CD4-positive, CD25-positive, alpha-beta regulatory T cell (primary cell): ENCODE data around the gene LRRC57. TPM values are rescaled to one million over a fixed set of nuclear protein-coding genes. Genes with fewer than 3 reads are reported as not detected.

Source experiments
- ATAC-seq, 2 donors: fragments of 150-1000 bp; cut with Tn5 transposase; one replicate each; pipeline ENCODE4 v1.10.0; 2021; ENCODE audit warnings: low read depth in 2 of 2, moderate number of reproducible peaks in 2 of 2, moderate library complexity in 1 of 2
- DNase-seq, 3 donors: peaks; one replicate each; pipeline versions ENCODE4 v3.0.0 to v3.0.0-alpha.2; 2012 to 2022; ENCODE audit warnings: mixed read lengths in 1 of 3
- H3K27ac ChIP-seq: one replicate; pipeline ENCODE4 v1.7.0; 2013; ENCODE audit warnings: mild to moderate bottlenecking, low read length; ENCODE audit not compliant: insufficient read depth, poor library complexity, severe bottlenecking
- H3K27me3 ChIP-seq: one replicate; pipeline ENCODE4 v1.7.0; 2013; ENCODE audit warnings: low read length; ENCODE audit not compliant: control insufficient read depth, insufficient read depth
- H3K36me3 ChIP-seq: one replicate; pipeline ENCODE4 v1.7.0; 2013; ENCODE audit warnings: mild to moderate bottlenecking, low read length, moderate library complexity; ENCODE audit not compliant: control insufficient read depth, insufficient read depth
- H3K4me1 ChIP-seq: 2 replicates; pipeline ENCODE4 v1.7.0; 2013; ENCODE audit warnings: mild to moderate bottlenecking, low read length; ENCODE audit not compliant: insufficient read depth, control insufficient read depth, poor library complexity, severe bottlenecking
- H3K4me3 ChIP-seq: one replicate; pipeline ENCODE4 v1.7.0; 2013; ENCODE audit warnings: low read depth, mild to moderate bottlenecking, low read length, moderate library complexity
- H3K9me3 ChIP-seq, 2 experiments: 1 replicate in 1 of 2; 2 replicates in 1 of 2; pipeline ENCODE4 v1.7.0; 2013; ENCODE audit warnings: low read length in 2 of 2, mild to moderate bottlenecking in 1 of 2, moderate library complexity in 1 of 2; ENCODE audit not compliant: control insufficient read depth in 2 of 2
- H3K27ac Mint-ChIP-seq, 3 donors: one replicate each; pipeline ENCODE4 v1.8.0; 2020 to 2022; ENCODE audit warnings: mild to moderate bottlenecking in 3 of 3, mixed read lengths in 3 of 3, moderate library complexity in 2 of 3
- H3K27me3 Mint-ChIP-seq: one replicate; pipeline ENCODE4 v1.8.0; 2022; ENCODE audit warnings: mild to moderate bottlenecking, mixed read lengths
- H3K36me3 Mint-ChIP-seq: one replicate; pipeline ENCODE4 v1.8.0; 2020; ENCODE audit warnings: mixed read lengths
- H3K4me1 Mint-ChIP-seq, 4 donors: one replicate each; pipeline ENCODE4 v1.8.0; 2020 to 2022; ENCODE audit warnings: mixed read lengths in 4 of 4, mild to moderate bottlenecking in 1 of 4
- H3K4me3 Mint-ChIP-seq, 4 donors: one replicate each; pipeline ENCODE4 v1.8.0; 2020 to 2022; ENCODE audit warnings: mild to moderate bottlenecking in 4 of 4, mixed read lengths in 4 of 4, moderate library complexity in 3 of 4
- H3K9me3 Mint-ChIP-seq, 7 donors: one replicate each; pipeline ENCODE4 v1.8.0; 2020 to 2022; ENCODE audit warnings: mixed read lengths in 7 of 7, mild to moderate bottlenecking in 3 of 7, moderate library complexity in 2 of 7
- polyA plus RNA-seq, 4 donors: library from polyadenylated mRNA; unstranded; fragments of 300-500 nt; fragmentation: Illumina TruSeq; gene quantifications; one replicate each; pipeline ENCODE4 v1.2.3, GENCODE V29; 2021
- total RNA-seq: library from RNA; stranded (reverse); gene quantifications from one replicate; pipeline ENCODE4 v1.2.3, GENCODE V29; 2022

The LRRC57 gene
- total RNA-seq (36.0 TPM), polyA plus RNA-seq (10 to 100 TPM in 1 of 4 donors, 1 to 10 TPM in 3; 5.8 to 11.6 (median 7.3) TPM)

GRCh38 chr15:42548249-42549031 lies at the start of gene LRRC57, which contains the start of gene HAUS2:
Gene LRRC57 (minus strand): TSS chr15:42548793. CDS start chr15:42548434, 359 bp downstream.
Gene HAUS2 (plus strand): TSS chr15:42548838. CDS start chr15:42548873, 35 bp downstream.
- Histone ChIP-seq H3K4me1 (peaks cover 62% of the 10 kb centered on the region), H3K9me3 (no peaks in the 10 kb centered on the region), H3K4me3 (peak within 1 kb of the TSS; percentile 99), H3K27me3 (no peaks in the 10 kb centered on the region), H3K27ac (peak within 1 kb of the TSS; percentile 82), H3K36me3 (peaks cover 14% of the 10 kb centered on the region)
- peaks cover 27 to 79% (median 57%) of the 10 kb centered on the region in 4 donors for H3K4me1 Mint-ChIP-seq
- H3K4me3 Mint-ChIP-seq: peak within 1 kb of the TSS; percentile 89 to 95 (median 92)
- peak within 1 kb of the TSS; percentile 98 to 100 (median 100) for H3K27ac Mint-ChIP-seq
- peaks cover 4% of the 10 kb centered on the region for H3K27me3 Mint-ChIP-seq
- peaks cover 15% of the 10 kb centered on the region for H3K36me3 Mint-ChIP-seq
- H3K9me3 Mint-ChIP-seq: no peaks in the 10 kb centered on the region
- DNase-seq (peak; percentile 86 to 89 (median 88)), ATAC-seq (peak; percentile 84 to 86)

DNA sequence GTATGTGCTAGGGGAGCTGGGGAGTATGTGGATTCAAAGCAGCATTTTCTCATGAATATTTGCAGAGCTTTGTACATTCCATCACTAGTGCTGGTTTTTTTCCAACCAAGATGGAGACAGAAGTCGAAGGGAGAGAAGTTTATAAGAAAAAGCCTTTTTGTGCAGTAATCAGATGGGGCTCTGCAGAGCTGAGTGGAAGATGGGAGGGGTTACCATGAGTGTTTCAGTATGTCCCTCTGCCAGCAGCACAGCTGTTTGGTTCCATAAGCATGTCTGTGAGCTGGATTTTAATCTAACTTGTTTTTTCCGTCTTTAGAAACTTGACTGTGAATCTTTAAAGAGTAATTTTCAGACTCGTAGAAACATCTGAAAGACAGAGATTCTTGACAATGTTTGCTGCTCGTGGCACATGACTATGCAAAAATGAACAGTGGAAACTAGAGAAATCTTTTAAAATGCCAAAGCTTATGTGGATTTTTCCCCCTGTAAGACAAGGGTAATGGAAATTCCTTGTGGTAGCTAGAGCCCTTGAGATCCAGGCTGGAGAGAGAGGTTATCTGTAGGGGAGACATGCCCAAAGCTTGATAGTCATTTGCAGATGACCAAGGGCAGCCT lies 47.1 kb upstream of the LRRC57 start:
- Histone ChIP-seq H3K27me3 (no peaks in the 10 kb centered on the region), H3K4me1 (no peaks in the 10 kb centered on the region), H3K27ac (no peak overlapping the region), H3K4me3 (no peak overlapping the region), H3K9me3 (no peaks in the 10 kb centered on the region), H3K36me3 (no peaks in the 10 kb centered on the region)
- DNase-seq: no peak
- Mint-ChIP-seq H3K9me3 (no peaks in the 10 kb centered on the region), H3K4me3 (no peak overlapping the region), H3K4me1 (peaks cover 0 to 2% (median 0%) of the 10 kb centered on the region in 4 donors), H3K27ac (no peak overlapping the region), H3K36me3 (peaks cover 16% of the 10 kb centered on the region), H3K27me3 (no peaks in the 10 kb centered on the region)
- no peak for ATAC-seq

DNA sequence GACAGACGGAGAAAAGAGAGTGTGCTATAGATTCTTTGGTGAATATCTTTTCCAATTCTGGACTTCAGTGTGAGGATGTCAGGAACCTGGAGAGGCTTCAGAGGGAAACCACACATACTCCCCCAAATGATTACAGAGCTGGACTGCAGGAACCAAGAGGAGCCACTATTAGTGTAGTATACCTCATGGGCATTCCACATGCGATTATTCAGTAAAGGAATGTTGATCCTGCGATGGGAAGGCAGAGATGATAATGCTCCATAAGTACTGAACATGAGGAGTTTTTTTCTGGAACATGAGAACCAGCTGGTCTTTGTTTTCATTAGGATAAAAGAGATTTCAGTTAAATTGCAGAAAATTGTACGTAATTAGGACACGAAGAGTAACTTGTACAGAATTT lies 45.5 kb upstream of the LRRC57 start:
- Mint-ChIP-seq H3K4me3 (no peak overlapping the region), H3K27ac (no peak overlapping the region), H3K27me3 (no peaks in the 10 kb centered on the region), H3K4me1 (peaks cover 0 to 2% (median 0%) of the 10 kb centered on the region in 4 donors), H3K36me3 (peaks cover 17% of the 10 kb centered on the region), H3K9me3 (no peaks in the 10 kb centered on the region)
- DNase-seq (no peak), ATAC-seq (no peak)
- Histone ChIP-seq H3K27me3 (no peaks in the 10 kb centered on the region), H3K4me3 (no peak overlapping the region), H3K36me3 (no peaks in the 10 kb centered on the region), H3K27ac (no peak overlapping the region), H3K4me1 (no peaks in the 10 kb centered on the region), H3K9me3 (no peaks in the 10 kb centered on the region)

- Histone ChIP-seq H3K4me1 (no peaks in the 10 kb centered on the region), H3K36me3 (no peaks in the 10 kb centered on the region), H3K9me3 (no peaks in the 10 kb centered on the region), H3K4me3 (no peak overlapping the region), H3K27ac (no peak overlapping the region), H3K27me3 (no peaks in the 10 kb centered on the region)
- H3K4me3 Mint-ChIP-seq: no peak overlapping the region
- no peak for ATAC-seq
- no peak overlapping the region for H3K27ac Mint-ChIP-seq
- H3K27me3 Mint-ChIP-seq: no peaks in the 10 kb centered on the region
- peaks cover 0 to 2% (median 0%) of the 10 kb centered on the region in 4 donors for H3K4me1 Mint-ChIP-seq
- peaks cover 20% of the 10 kb centered on the region for H3K36me3 Mint-ChIP-seq
- H3K9me3 Mint-ChIP-seq: no peaks in the 10 kb centered on the region
- no peak for DNase-seq
These were observed 44.5 kb upstream of the LRRC57 start for GRCh38 chr15:42593143-42593542.

DNA sequence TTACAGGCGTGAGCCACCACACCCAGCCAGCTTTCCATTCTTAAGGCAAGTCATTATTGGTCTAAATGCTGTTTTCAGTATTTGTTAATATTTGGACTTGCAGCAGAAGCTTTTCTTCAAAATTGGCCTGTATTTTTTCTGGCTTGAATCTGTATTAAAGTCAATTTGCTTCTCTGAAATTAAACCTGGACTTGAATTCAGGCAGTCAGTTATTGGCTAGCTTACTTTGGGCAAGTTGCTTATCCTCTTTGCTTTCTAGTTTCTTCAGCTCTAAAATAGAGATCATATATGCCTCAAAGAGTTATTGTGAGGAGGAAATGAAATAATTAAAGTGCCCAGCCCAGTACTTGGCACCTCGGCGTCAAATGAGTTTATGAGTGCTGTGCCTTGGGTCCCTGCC lies 44.1 kb upstream of the LRRC57 start:
- Histone ChIP-seq H3K27ac (no peak overlapping the region), H3K27me3 (no peaks in the 10 kb centered on the region), H3K4me1 (no peaks in the 10 kb centered on the region), H3K4me3 (no peak overlapping the region), H3K9me3 (no peaks in the 10 kb centered on the region), H3K36me3 (no peaks in the 10 kb centered on the region)
- peaks cover 24% of the 10 kb centered on the region for H3K36me3 Mint-ChIP-seq
- DNase-seq (no peak), ATAC-seq (no peak)
- H3K4me1 Mint-ChIP-seq: peaks cover 0 to 2% (median 0%) of the 10 kb centered on the region in 4 donors
- no peaks in the 10 kb centered on the region for H3K9me3 Mint-ChIP-seq
- no peak overlapping the region for H3K4me3 Mint-ChIP-seq
- no peak overlapping the region for H3K27ac Mint-ChIP-seq
- H3K27me3 Mint-ChIP-seq: no peaks in the 10 kb centered on the region

- no peaks in the 10 kb centered on the region for H3K9me3 ChIP-seq
- peaks cover 24% of the 10 kb centered on the region for H3K36me3 Mint-ChIP-seq
- DNase-seq (no peak), ATAC-seq (no peak)
- peaks cover 0 to 2% (median 0%) of the 10 kb centered on the region in 4 donors for H3K4me1 Mint-ChIP-seq
- no peak overlapping the region for H3K4me3 Mint-ChIP-seq
- no peaks in the 10 kb centered on the region for H3K27me3 ChIP-seq
- H3K27me3 Mint-ChIP-seq: no peaks in the 10 kb centered on the region
- H3K4me3 ChIP-seq: no peak overlapping the region
- no peak overlapping the region for H3K27ac ChIP-seq
- H3K4me1 ChIP-seq: no peaks in the 10 kb centered on the region
- no peak overlapping the region for H3K27ac Mint-ChIP-seq
- H3K36me3 ChIP-seq: no peaks in the 10 kb centered on the region
- H3K9me3 Mint-ChIP-seq: no peaks in the 10 kb centered on the region
These were observed 42.8 kb upstream of the LRRC57 start for GRCh38 chr15:42591238-42591934.

- Mint-ChIP-seq H3K27ac (no peak overlapping the region), H3K4me3 (no peak overlapping the region), H3K27me3 (no peaks in the 10 kb centered on the region), H3K4me1 (peaks cover 0 to 2% (median 0%) of the 10 kb centered on the region in 4 donors), H3K36me3 (peaks cover 30% of the 10 kb centered on the region), H3K9me3 (no peaks in the 10 kb centered on the region)
- DNase-seq (no peak), ATAC-seq (no peak)
- Histone ChIP-seq H3K4me1 (no peaks in the 10 kb centered on the region), H3K27me3 (no peaks in the 10 kb centered on the region), H3K4me3 (no peak overlapping the region), H3K36me3 (no peaks in the 10 kb centered on the region), H3K27ac (no peak overlapping the region), H3K9me3 (no peaks in the 10 kb centered on the region)
These were observed 42.1 kb upstream of the LRRC57 start for GRCh38 chr15:42590619-42591237.
